ENCODE measurements around the gene SOD2. TPM values are rescaled to one million over a fixed set of nuclear protein-coding genes. Genes with fewer than 3 reads are reported as not detected.
A peak's percentile ranks its signal among the peaks of the same experiment; 100 is the strongest.

The SOD2 gene
- total and polyA plus RNA-seq, 11 donors = 263 to 1,000 (median 737) TPM

- DNase-seq (no peak), ATAC-seq (no peak)
- Histone ChIP-seq H3K27ac (no peak overlapping the region), H3K4me1 (peaks cover 0 to 5% (median 0%) of the 10 kb centered on the region in 12 donors), H3K4me3 (no peak overlapping the region), H3K36me3 (no peaks in the 10 kb centered on the region), H3K9me3 (peaks cover 0 to 8% (median 0%) of the 10 kb centered on the region in 12 donors), H3K27me3 (no peaks in the 10 kb centered on the region)
- TF ChIP-seq CTCF (IDR thresholded peaks at IDR 0.05) (no peak), POLR2A (IDR thresholded peaks at IDR 0.05) (no peak)
- 85 to 97% (median 87%) methylated on average over 9 of the region's 9 CpGs for WGBS, 4 donors
- intact Hi-C loops (cut with DNase I) = loop anchor here in 9 of 10 donors (2.0 to 10.0 kb wide), 6 partner anchors 401 to 485 kb away; no protein-coding TSS in a partner anchor
Observed at GRCh38 chr6:159655409-159655988, 37.5 kb downstream of the SOD2 start.

DNA sequence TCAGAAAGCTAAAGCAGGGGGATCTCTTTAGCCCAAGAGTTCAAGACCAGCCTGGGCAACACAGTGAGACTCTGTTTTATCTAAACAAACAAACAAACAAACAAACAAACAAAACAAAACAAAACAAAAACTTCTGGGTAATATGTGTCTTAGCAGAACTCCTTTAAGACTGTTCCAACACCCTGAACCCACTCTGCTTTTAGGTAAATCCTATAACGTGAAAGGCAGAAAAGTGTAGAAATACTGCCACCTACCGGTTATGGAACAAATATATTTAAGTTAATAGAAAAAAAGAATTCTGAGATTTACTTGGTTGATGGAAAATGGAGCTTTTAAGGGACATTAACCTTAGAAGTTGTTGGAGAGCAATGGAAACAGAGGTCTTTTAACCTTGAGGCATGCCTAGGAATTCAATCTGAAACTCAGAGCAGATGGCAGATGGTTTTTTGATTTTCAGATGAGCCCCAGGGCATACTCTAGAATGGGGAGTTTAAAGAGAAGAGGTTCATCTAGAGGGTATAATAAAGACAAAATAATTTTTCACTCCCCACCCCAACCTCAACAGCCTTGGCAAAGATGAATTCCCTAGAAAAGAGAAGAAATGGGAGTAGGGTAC is 38.5 kb downstream of the SOD2 start:
- peaks cover 0 to 8% (median 0%) of the 10 kb centered on the region in 12 donors for H3K9me3 ChIP-seq
- H3K4me3 ChIP-seq = no peak overlapping the region
- no peaks in the 10 kb centered on the region for H3K27me3 ChIP-seq
- ATAC-seq = peak in 1 of 4 donors; percentile 51
- no peak for DNase-seq
- intact Hi-C loops (cut with DNase I) = loop anchor here in 9 of 10 donors (2.0 to 10.0 kb wide), 6 partner anchors 400 to 484 kb away; no protein-coding TSS in a partner anchor
- peaks cover 0 to 5% (median 0%) of the 10 kb centered on the region in 12 donors for H3K4me1 ChIP-seq
- H3K36me3 ChIP-seq = no peaks in the 10 kb centered on the region
- TF ChIP-seq POLR2A (IDR thresholded peaks at IDR 0.05) = no peak
- TF ChIP-seq CTCF (IDR thresholded peaks at IDR 0.05) = peak; percentile 44 to 73 (median 58)
- 0 to 2% (median 1%) methylated on average over 2 of the region's 2 CpGs for WGBS, 4 donors
- H3K27ac ChIP-seq = no peak overlapping the region

- H3K9me3 ChIP-seq = no peaks in the 10 kb centered on the region
- intact Hi-C loops (cut with DNase I) = loop anchor here in 2 of 10 donors (10.0 kb wide), 1 partner anchor 396 kb away; no protein-coding TSS in a partner anchor
- ATAC-seq (no peak), DNase-seq (no peak)
- H3K27ac ChIP-seq = no peak overlapping the region
- no peaks in the 10 kb centered on the region for H3K36me3 ChIP-seq
- H3K4me1 ChIP-seq = peaks cover 0 to 2% (median 0%) of the 10 kb centered on the region in 12 donors
- no peak overlapping the region for H3K4me3 ChIP-seq
- no peaks in the 10 kb centered on the region for H3K27me3 ChIP-seq
- 86 to 90% (median 87%) methylated on average over 8 of the region's 8 CpGs for WGBS, 4 donors
- no peak for TF ChIP-seq CTCF (IDR thresholded peaks at IDR 0.05)
- TF ChIP-seq POLR2A (IDR thresholded peaks at IDR 0.05) = no peak
Observed at GRCh38 chr6:159650314-159650713, 42.7 kb downstream of the SOD2 start.

- 91 to 96% (median 94%) methylated on average over 7 of the region's 7 CpGs for whole genome bisulfite sequencing, 4 donors
- H3K4me1 ChIP-seq = no peaks in the 10 kb centered on the region
- intact Hi-C loops (cut with DNase I) = loop anchor here in 1 of 10 donors (5.0 kb wide), 1 partner anchor 477 kb away; no protein-coding TSS in a partner anchor
- H3K9me3 ChIP-seq = no peaks in the 10 kb centered on the region
- TF ChIP-seq POLR2A (IDR thresholded peaks at IDR 0.05) (no peak), CTCF (IDR thresholded peaks at IDR 0.05) (no peak)
- no peak overlapping the region for H3K27ac ChIP-seq
- H3K36me3 ChIP-seq = no peaks in the 10 kb centered on the region
- DNase-seq (no peak), ATAC-seq (no peak)
- no peaks in the 10 kb centered on the region for H3K27me3 ChIP-seq
- H3K4me3 ChIP-seq = no peak overlapping the region
Observed at GRCh38 chr6:159649441-159649840, 43.6 kb downstream of the SOD2 start.

Data from heart left ventricle (tissue), 16 donors.